SKM-1 treated with dmso at 0.1 percent for 144 hours (cell line): ENCODE measurements around the gene PHACTR2.

Source experiments
- DNase-seq: peaks from one replicate; lab custom pipeline; 2025; ENCODE audit not compliant: unreplicated experiment; lab: John Stamatoyannopoulos, UW

PHACTR2 gene

DNA sequence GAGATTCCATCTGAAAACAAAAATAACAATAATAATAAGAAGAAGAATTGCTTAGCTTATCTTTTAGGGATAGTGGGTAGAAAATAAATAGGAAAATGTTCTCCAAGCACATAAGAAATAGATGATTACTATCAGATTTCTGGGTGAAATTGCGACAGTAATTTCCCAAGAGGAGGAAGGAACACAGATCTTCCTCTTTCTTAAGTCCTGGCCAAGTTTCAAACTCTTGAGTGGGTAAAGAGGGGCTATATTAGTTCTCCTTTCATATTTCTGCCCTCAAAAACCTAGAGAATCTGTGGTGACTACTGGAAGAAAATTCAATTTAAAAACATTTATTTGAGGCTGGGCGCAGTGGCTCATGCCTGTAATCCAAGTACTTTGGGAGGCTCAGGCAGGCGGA is 63.7 kb downstream of the PHACTR2 start:
- peak; percentile 89 for DNase-seq

DNA sequence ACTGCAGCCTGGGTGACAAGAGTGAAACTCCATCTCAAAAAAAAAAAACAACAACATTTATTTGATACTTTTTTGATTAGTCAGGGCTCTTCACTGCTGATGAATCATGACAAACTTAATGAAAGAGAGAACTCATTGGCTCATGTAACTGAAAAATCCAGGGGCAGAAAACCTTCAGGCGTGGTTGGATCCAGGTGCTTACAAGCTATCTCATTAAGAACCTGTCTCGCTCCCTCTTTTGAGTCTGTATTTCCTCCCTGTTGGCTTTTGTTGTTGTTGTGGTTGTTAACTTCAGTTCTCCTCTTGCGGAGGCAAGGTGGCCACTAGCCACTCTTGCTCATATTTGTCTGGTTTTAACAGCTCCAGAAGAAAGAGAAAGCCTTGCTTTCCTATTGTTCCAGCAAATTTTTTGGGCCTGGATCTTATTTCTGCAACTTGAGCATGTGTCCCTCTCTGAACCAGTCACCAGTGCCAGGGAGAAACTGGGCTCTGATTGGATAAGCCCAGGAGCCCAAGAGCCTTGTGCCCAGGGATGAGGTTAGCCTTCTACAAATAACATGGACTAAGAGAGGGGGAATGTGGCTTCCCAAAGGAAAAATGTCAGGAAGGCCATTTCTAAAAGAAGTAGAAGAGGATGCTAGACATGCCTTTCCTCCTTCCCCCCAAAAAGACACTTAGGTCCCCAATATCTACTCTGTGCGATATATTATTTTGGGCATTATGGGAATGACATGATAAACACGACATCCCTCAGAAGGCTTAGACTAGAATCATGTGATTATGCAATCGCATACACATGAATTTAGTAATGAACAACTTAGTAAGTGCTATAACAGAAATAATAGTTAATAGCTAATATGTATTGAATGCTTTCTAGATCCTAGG is 64.5 kb downstream of the PHACTR2 start:
- no peak for DNase-seq

DNA sequence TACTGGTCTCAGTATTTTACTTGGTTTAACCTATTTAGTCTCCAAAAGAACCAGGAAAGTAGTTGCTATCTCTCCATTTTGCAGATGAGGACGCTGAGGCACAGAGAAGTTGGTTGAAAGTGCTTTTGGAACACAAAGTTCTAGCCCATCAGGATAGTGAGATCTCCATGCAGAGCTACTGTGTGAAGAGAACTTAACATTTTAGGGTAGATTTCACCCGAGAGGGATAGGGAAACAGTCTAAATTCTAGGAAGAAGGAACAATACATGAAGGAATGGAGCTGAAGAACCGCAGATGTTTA is 65.1 kb downstream of the PHACTR2 start:
- no peak for DNase-seq

DNA sequence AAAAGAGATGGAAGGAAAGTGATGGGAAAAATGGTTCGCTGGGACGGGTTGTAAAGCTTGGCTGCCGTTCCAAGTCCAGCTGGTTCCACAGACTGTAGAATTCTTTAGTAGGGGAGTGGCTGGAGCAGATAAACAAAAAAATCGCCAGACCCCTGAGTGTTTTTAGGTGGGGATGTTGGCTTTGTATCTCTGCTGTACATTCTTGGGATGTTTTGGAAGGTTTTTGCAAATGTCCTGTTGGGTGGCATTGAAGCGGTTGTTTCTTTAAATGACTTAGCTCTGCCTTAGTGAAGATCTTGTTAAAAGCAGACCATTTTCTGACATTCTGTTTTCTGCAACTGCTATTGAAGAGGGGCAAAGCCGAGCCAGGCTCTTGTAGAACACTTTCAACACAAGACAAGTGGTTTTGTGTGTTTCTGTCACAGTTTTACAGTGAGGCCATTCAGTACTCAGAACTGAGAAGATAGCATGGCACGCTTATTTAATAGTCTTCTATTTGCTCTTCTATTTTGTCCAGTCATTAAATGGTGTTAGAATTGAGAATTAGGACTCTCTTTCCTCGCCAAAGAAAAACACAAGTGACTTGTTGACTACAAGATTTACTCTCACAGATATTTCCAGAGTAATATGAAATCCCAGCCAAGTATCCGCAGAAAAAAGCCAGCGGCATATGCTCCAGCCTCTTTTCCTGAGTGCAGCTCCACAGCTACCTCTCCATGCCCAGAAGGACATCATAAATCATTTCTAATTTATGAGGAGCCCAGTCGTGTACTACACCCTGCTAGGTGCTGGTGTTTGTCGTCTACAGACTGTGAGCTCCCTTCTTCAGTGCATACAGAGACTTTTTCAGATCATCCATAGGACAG is 65.8 kb downstream of the PHACTR2 start:
- no peak for DNase-seq

DNA sequence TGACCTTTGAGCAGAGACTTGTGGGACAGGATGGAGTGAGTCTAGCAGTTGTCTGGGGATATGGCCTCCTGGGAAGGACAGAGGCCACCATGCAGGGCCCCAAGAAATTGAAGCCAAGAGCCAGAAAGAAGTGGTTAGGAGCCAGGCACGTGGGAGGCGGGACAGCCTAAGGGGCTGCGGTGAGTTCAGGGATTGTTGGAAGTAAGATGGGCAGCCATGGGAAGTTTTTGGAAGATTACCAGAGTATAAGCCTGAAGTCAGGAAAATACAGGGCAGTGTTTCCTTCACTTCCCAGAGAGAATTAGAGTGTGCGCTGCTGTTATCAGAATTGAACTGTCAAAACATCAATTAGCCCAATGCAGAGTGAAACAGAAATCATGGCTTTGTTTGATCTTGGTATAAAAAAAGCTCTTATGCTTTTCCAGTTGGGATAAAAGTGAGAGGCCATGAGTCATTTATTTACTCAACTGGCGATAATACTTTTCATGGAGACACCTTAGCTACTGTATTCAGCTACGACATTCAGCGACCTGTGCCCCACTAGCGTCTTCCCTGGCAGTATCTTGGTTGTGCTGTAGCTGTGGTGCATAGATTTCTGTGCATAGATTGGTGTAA is 66.9 kb downstream of the PHACTR2 start:
- no peak for DNase-seq

DNA sequence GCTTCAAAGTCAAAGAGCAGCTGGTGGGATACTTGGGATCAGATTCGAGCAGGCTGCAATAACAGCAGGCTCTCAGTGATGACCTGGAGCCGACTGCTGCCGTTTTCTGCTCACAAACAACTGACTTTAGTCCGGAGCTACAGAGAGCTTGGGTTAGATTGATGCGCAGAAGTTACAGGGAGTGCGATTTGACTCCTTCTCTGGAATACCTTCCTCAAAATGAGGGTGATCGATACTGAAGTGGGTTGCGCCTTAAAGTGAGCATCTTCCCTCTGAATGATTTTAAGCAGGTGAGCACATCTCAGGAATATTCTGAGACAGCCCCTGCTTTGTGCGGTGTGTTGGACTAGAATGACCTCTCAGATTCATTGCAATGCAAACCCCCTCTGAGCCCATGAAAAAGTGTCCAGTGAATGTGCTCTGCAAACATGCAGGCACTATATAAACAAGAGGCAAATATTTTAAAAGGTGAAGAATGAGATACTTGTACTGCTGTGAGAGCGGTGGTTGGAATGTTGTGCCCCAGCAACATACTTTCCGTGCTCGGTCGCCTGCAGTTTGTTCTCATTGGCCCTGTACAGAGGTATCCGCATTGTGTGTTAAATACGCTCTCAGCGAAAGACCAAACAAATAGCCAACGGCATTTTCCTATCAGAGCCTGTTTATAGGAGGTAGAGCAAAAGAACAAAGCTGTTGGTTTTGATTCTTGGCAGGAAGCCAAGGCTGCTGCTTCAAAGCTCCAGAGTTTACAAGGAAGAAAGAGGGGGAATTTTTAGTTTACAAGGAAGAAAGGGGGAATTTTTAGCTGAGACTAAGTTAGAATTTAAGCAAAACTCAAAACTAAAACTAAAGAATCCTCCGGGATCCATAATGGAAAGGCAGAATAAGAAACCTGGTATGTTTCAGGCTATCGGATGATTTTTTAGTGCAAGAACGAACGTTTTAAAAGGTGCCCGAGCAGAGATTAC is 67.7 kb downstream of the PHACTR2 start:
- no peak for DNase-seq

DNA sequence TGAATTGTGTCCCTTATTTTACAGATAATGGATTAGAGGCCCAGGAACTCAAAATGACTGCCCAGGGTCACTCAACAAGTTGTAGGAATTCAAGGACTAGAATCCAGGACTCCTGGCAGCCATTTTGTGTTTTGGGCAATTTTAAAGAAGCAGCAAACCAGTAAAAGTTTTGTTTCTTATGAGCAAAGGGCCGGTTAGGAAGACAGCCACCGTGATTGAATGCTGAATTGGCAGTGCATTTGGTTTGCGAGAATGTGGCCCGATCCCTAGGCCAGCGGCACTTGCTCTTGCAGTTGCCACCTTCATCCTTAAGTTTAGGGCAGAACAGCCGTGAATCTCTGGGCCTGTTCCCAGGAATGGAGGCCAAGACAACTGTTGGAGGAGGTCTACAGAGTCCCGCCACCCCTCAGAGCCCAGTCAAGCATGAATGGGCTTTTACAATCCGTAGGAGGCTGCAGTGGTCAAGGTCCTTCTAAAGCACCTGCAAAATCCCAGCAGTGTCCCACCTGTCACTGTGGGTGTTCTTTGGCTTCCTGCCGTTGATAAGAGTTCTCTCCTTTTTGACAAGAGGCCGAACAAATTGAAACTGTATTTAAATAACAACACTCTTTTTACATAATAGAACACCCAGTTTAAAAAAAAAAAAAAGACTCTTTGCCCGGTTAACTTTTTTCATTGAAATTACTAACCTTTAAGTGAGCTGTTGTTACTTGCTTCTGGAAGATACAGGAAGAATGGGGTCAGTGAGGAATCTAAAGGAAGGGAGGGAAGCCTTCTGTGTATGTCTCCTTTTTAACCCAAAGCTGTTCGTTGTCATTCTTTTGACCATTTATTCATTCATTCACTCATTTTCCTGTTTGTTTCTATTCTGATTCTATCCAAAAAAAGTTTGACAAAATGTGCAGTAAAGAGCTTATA is 68.7 kb downstream of the PHACTR2 start:
- no peak for DNase-seq

DNA sequence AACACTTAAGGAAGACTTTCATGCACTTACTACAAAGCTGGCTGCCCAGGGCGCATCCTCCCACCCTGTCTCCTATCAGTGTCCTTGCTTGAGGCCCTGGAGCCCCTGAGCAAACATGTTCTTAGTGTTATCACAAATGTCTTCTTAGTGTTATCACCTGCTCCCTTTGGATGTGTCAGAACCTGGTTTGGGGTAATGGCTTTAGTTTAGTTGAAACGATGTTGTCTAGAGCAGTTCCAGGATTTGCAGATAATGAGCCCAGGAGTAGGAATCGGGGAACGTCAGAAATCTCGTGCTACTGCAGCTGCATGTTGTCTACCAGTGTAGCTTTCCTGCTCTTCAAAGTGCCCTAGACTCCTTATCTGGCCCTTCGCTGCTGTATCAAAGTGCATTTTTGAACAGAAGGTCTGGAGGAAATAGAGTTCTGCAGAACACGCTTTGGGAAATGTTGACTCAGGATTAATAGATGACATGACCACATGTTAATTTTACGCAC is 69.6 kb downstream of the PHACTR2 start:
- no peak for DNase-seq

DNA sequence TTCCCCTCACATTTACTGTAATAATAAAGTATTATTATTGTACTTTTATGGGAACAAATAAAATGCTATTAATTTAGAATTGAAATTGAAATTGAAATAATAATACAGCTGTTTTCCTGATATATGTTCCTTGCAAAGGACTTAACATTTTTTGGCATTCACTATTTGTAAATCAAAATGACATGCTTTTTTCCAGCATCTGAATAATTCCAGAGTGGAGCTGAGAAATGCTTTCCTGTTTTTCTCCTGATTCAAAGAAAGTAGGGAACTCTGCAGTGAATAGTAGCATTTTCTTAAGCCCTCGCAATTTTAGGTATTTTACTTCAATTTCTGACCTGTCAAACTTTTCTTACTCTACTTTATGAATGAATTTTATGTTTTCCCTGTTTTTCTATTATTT is 72.1 kb downstream of the PHACTR2 start:
- no peak for DNase-seq

DNA sequence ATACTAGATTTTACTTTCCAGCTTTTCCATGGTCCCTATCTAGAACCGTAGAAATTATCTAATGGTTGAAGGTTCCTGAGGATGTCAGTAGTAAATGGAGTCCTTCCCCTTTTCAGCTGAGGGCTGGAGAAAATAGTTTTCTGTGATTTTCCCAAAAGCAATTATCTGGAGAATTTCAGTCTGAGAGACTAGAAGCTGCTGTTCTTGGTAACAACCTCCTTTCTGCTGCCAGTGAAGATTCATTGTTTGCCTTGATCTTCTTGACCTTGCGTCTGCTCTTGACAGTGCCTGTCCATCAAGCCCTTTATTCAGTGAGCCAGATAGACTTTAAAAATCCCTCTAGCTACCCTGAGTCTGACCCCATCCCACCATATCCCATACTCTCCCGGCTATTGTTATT is 73.1 kb downstream of the PHACTR2 start:
- no peak for DNase-seq

DNA sequence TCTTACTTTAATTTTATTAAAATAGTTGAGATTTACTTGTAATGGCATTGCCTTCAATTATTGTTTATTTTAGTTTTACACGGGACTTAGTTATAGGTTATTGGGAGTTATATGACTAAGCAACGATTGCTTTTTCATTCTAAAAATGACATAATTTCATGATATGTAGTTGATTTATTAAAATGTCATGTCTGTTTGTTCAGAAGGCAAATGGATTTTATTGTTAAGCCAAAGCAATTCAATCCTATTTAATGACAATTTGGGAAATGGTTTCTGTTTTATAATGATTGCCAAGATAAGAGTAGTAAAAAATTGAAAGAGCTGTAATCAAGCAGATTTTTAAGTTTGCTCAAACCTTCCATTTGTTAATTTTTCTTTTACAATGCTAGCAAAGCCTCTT is 74.7 kb downstream of the PHACTR2 start:
- no peak for DNase-seq

DNA sequence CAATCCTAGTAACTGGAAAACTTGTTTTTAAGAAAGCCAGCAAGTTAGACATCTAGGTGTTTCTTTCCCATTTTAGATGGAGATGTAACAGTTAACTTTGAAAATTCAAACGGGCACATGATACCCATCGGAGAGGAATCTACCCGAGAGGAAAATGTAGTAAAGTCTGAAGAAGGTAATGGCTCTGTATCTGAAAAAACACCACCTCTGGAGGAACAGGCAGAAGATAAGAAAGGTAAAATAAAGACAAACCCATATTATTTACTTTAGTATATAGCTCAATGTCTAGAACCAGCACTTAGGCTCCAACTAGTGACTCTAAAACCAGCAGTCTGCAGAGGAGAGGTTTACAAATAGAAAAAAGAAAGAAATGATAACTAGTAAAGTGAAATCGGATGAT is 75.9 kb downstream of the PHACTR2 start:
- no peak for DNase-seq

DNA sequence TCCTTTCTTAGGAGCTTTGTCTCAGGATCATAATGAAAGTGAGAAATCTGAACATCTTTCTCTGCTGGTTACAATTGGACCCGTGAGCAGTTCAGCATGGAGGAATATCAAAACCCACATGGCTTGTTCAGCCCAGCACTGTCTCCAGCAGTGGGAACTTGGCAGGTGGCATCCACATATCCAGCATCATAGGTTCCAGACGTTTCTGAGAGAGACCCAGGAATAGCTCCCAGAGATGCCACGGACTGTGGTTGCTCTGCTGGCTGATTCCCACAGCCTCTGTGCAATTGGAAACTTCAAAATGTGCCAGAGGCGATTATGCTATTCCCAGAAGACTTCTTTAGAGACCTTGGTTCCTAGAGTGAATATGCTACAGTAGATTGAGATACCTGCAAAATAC is 76.4 kb downstream of the PHACTR2 start:
- DNase-seq, result no peak

DNA sequence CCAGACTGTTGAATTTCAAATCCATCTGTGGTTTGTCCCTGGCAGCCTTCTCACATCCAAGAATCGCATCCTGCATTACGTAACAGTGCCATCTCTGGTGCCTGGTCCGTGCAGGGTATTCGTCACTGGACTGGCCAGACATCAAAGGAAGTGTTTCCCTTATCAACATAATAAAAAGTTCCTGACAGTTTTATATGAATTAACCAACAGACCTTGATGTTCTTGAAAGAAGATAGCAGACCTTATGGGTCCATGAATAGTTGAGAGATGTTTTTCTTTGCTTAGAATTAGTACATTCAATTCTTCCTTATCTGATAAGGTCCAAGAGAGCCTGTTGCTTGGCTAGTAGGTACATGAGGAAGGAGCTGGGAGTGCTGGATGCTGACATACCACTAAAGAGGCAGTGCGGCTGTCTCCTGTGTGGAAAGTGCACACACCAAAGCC is 77.6 kb downstream of the PHACTR2 start:
- no peak for DNase-seq

DNA sequence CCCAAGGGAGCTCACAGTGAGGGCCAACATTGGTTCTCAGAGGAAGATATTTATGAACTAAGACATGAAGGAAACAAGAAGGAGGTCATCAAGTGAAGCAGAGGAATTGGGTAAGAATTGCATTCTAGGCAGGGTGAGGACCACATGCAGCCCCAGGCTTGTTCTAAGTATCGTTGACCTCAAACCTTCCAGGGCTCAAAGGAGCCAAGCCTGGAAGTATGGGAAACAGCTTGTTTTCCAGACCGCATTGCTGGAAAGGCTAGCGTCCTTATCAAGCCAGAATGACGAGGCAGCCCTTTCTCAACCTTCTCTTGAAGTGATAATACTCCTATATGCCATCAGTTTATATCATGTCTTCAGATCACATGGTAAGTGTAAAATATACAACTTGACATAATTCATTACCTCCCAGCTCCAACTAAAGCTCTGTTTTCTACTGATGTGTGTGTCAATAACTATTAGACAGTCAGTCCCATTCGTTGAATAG is 79.6 kb downstream of the PHACTR2 start:
- no peak for DNase-seq

DNA sequence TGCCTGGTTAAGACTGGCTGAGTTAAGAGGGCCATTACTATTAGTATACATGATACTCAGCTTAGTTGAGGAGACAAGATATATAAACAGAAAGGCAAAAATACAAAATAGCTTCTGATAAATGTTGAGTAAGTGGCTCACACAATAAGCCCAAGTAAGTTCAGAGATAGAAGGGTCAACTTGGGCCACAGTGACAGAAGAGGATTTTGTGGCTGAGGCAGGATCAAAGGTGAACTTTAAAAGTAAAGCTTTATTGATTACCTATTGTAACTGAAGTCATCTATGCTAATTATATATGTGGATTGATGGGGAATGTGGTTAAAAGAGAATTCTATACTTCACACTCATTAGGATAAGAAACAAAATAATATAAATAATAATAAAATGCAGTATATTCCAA is 80.8 kb downstream of the PHACTR2 start:
- DNase-seq, result no peak

DNA sequence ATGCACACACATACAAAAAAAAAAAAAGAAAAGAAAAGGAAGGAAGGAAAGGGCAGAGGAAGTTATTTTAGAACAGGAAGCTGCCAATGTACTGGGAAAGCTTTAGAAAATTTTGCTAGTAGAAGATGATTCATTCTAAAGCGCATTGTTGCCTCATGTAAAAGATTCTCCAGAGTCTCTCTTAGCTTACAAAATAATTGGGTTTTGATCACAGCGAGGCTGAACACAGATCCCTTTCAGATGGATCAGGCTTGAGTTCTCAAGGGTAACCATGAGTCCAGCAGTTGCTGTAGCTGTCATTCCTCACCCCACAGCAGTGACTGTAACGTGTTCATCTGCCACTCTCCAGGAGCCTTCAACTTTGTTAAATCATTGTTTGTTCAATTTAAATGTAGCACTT is 81.9 kb downstream of the PHACTR2 start:
- DNase-seq, result no peak

DNA sequence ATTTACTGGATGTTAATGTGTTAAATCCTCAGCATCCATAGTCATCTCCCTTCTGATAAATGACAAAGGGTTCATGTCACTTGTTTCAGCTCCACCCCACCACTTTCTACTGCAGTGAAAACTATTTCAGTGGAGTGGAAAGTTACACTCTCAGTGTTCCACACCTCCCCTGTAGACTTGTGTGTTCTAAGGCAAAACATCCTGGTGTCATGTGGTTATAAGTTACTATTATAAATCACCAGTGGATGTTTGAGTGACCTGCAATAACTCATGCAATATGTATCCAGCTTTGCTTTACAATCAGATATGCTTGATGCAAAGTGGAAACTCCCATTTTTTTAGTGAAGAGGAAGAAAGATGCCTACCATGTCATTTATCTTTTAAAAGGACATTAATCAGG is 83.3 kb downstream of the PHACTR2 start:
- no peak for DNase-seq

DNA sequence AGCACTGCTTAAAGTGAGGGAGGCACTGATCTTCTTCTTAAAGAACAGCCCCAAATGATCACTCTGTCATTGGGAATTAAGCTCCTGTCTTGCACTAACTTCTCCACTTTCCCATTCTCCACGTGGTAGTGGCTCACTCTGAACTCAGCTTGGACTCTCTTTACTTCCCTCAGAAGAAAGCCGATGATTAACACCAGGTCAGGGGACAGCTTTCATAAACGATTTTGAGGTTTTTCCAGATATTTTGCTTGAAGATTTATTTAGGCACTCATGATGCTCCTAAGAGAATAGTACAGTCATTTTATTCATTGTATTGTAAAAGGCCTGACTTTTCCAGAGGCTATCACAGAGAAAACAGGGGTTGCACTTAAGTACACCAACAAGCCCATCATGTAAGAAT is 84.4 kb downstream of the PHACTR2 start:
- DNase-seq, result no peak
